HFFc6 (cell line): Measurements from ENCODE around the gene GRIN2A. TPM values are rescaled to one million over a fixed set of nuclear protein-coding genes. Genes with fewer than 3 reads are reported as not detected.

Experiments
- DNase-seq: peaks from one replicate; pipeline ENCODE4 v3.0.0-alpha.2; 2018
- H3K27ac Mint-ChIP-seq: 2 replicates; pipeline ENCODE4 v1.8.0; 2020; ENCODE audit warnings: mild to moderate bottlenecking, mixed read lengths
- H3K27me3 Mint-ChIP-seq: 2 replicates; pipeline ENCODE4 v1.8.0; 2021; ENCODE audit warnings: mild to moderate bottlenecking, moderate library complexity, mixed read lengths; ENCODE audit not compliant: insufficient read depth
- H3K36me3 Mint-ChIP-seq: 2 replicates; pipeline ENCODE4 v1.8.0; 2021; ENCODE audit warnings: low read depth, mixed read lengths
- H3K4me1 Mint-ChIP-seq: 2 replicates; pipeline ENCODE4 v1.8.0; 2020; ENCODE audit warnings: low read depth, mixed read lengths
- H3K4me3 Mint-ChIP-seq: 2 replicates; pipeline ENCODE4 v1.8.0; 2020; ENCODE audit warnings: mild to moderate bottlenecking, moderate library complexity, mixed read lengths
- H3K9me3 Mint-ChIP-seq: 2 replicates; pipeline ENCODE4 v1.8.0; 2020; ENCODE audit warnings: mild to moderate bottlenecking, mixed read lengths
- total RNA-seq, 6 experiments: library from RNA; stranded (reverse); fragmentation: NEBNext Ultra II Directional; extraction: Animal tissue kit (Norgen Biotek cat#: 25700); gene quantifications; 2 replicates in 1 of 6; 3 replicates in 5 of 6; pipeline ENCODE4 v1.2.3, GENCODE V29; 2021
- TF ChIP-seq, protein P1 (sequence below): fragments of 200-600 bp; sonication (generic); IDR thresholded peaks from 2 replicates; pipeline ENCODE4 v1.5.0; 2021; ENCODE audit warnings: antibody characterized with exemption, mild to moderate bottlenecking

GRIN2A gene
- total RNA-seq, 6 experiments from 2014 or later = 0.02 to 0.18 (median 0.08) TPM; not detected in 1

GRCh38 chr16:9996221-9996620 is 186.0 kb downstream of the GRIN2A start:
- H3K27ac Mint-ChIP-seq = no peak overlapping the region
- H3K4me3 Mint-ChIP-seq = no peak overlapping the region
- no peaks in the 10 kb centered on the region for H3K36me3 Mint-ChIP-seq
- no peaks in the 10 kb centered on the region; the same call in 1 of the 2 replicates for H3K9me3 Mint-ChIP-seq
- H3K27me3 Mint-ChIP-seq = peaks cover 2% of the 10 kb centered on the region; the same call in 1 of the 2 replicates
- no peaks in the 10 kb centered on the region for H3K4me1 Mint-ChIP-seq
- no peak for DNase-seq
- TF ChIP-seq, protein P1, sequence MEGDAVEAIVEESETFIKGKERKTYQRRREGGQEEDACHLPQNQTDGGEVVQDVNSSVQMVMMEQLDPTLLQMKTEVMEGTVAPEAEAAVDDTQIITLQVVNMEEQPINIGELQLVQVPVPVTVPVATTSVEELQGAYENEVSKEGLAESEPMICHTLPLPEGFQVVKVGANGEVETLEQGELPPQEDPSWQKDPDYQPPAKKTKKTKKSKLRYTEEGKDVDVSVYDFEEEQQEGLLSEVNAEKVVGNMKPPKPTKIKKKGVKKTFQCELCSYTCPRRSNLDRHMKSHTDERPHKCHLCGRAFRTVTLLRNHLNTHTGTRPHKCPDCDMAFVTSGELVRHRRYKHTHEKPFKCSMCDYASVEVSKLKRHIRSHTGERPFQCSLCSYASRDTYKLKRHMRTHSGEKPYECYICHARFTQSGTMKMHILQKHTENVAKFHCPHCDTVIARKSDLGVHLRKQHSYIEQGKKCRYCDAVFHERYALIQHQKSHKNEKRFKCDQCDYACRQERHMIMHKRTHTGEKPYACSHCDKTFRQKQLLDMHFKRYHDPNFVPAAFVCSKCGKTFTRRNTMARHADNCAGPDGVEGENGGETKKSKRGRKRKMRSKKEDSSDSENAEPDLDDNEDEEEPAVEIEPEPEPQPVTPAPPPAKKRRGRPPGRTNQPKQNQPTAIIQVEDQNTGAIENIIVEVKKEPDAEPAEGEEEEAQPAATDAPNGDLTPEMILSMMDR = no peak

GRCh38 chr16:9992441-9992840 is 189.8 kb downstream of the GRIN2A start:
- H3K27me3 Mint-ChIP-seq = peaks cover 2% of the 10 kb centered on the region
- H3K9me3 Mint-ChIP-seq = no peaks in the 10 kb centered on the region; the same call in 1 of the 2 replicates
- no peaks in the 10 kb centered on the region for H3K36me3 Mint-ChIP-seq
- H3K27ac Mint-ChIP-seq = no peak overlapping the region
- TF ChIP-seq, protein P1 = no peak
- DNase-seq = no peak
- H3K4me1 Mint-ChIP-seq = no peaks in the 10 kb centered on the region
- H3K4me3 Mint-ChIP-seq = no peak overlapping the region

- TF ChIP-seq, protein P1 = no peak
Measured at GRCh38 chr16:9980981-9981380, 201.2 kb downstream of the GRIN2A start.

DNA sequence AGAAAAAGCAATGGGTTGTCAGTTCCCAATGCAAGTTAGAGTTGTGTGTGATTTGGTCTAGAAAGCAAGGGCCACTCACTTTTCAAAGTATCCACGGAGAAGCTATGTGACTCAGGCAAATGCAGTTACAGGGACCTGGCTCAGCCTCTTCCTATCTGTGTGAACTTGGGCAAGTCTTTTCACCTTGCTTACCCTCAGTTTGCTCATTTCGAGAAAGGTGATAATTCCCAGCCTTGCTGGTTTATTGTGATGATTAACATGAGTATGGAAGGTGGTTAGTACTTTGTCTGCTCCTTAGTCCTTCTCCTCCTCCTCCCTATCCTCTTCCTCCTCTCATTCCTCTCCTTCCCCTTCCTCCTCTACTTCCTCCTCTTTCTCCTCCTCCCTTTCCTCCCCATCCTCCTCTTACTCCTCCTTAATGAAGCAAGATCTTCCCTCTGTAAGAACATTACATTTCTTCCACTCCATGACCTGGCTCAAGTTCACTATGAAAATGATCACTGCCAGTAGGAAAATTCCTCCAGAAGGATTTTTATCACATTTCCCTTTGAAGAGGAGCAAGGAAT is 204.0 kb downstream of the GRIN2A start:
- Mint-ChIP-seq H3K27me3 (peaks cover 2% of the 10 kb centered on the region), H3K9me3 (no peaks in the 10 kb centered on the region), H3K4me3 (no peak overlapping the region), H3K36me3 (no peaks in the 10 kb centered on the region), H3K4me1 (no peaks in the 10 kb centered on the region), H3K27ac (no peak overlapping the region)
- TF ChIP-seq, protein P1 = no peak
- no peak for DNase-seq

More at GRCh38 chr16:9980981-9981380, 201.2 kb downstream of the GRIN2A start:
- Mint-ChIP-seq H3K36me3 (no peaks in the 10 kb centered on the region), H3K4me3 (no peak overlapping the region), H3K9me3 (no peaks in the 10 kb centered on the region), H3K4me1 (no peaks in the 10 kb centered on the region), H3K27me3 (no peaks in the 10 kb centered on the region; the same call in none of the 2 replicates), H3K27ac (no peak overlapping the region)
- DNase-seq = no peak

DNA sequence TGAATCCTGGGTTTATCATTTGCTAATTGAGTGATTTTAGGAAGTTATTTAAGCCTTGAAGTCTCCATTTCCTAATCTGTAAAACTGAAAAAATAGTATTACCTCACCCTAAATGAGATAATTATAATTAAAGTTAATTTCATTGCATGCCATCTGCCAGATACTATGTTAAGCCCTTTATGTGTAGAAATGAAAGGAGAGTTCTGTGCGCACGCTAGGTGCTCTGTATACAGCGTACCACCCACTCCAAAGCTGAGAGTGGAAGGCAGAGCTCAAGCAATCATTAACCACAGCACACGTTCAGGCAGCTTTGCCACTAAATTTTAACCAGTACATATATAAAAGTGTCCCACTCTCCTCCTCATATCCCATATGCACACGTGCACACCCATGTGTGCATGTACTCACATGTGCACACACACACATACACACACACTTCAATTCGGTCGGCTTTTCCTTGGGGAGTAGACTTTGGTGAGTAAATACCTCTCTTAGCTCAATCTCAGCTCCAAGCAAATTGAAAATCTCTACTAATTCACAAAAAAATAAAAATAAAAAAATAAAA is 204.8 kb downstream of the GRIN2A start:
- no peaks in the 10 kb centered on the region for H3K4me1 Mint-ChIP-seq
- H3K36me3 Mint-ChIP-seq = no peaks in the 10 kb centered on the region
- DNase-seq = no peak
- no peaks in the 10 kb centered on the region for H3K9me3 Mint-ChIP-seq
- peaks cover 2% of the 10 kb centered on the region for H3K27me3 Mint-ChIP-seq
- H3K27ac Mint-ChIP-seq = no peak overlapping the region
- H3K4me3 Mint-ChIP-seq = no peak overlapping the region
- TF ChIP-seq, protein P1 = no peak
